ENCODE measurements around the gene LRR1.
"Not testable (repeated sequence)": the region's sequence is repeated elsewhere in the genome, so short reads cannot be mapped to it uniquely, and the experiment has no call there.

LRR1 gene

GRCh38 chr14:49598485-49599300 lies at the start of gene LRR1:
Gene LRR1, plus strand, starts transcription at chr14:49598940. Its CDS starts 81 bp downstream, at chr14:49599021.
- peak; percentile 19 for DNase-seq

GRCh38 chr14:49549446-49549845 lies 49.3 kb upstream of the LRR1 start:
- DNase-seq, result no peak

- DNase-seq, result no peak
Observed at GRCh38 chr14:49549881-49550280, 48.9 kb upstream of the LRR1 start.

DNA sequence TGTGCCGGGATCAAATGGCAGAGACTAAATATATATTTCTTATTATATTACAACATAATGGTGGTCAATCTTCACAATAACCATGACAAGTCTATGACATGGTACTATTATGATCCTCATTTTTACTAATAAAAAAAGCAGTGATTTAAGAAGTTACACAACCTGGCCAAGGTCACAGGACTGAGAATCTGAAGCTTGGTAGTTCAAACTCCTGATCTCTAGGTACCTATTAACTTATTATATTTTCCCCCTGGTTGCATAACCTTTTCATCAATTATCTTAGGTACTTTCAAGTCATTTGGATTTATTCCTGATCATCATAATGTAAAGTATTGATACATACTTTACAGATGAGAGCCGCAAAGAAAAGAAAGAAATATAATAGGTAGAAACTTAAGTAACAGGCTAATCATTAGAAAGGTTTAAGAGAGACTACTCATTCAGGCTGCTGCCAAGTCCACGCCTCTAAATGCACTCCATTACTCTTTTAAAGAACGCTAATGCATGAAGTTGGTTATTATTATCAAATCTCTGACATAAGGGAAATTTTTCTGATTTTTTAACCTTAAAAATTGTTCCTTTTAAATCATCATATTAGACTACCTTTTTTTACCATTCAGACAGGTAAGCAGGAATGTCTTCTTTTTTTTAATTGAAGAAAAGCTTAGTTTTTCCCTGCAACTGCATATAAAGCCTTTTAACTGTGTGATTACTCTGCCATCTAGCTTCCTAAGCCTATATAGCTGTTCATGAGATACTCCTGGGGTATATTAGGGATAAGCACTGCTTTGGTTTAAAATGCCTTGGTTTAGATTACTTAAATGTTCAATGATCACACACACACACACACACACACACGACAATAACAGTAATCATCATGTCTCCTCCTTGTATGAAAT lies 48.2 kb upstream of the LRR1 start:
- no peak for DNase-seq

- no peak for DNase-seq
Observed at GRCh38 chr14:49551569-49551968, 47.2 kb upstream of the LRR1 start.

DNA sequence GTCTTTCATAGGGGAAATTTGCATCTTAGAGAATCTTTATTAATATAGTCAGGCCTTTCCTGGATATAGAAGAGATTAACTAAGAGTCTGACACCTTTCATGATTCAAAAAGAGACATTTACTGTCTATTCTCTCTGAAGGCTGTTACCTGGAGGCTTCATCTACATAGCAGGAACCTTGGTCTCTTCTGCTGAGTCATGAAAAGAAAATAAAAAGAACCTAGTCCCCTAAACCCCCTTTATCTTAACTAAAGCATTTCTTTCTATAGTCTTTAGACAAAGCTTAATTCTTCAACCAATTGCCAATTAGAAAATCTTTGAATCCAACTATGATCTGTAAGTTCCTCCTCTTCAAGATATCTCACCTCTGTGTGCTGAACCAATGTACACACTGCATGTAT lies 45.6 kb upstream of the LRR1 start:
- no peak for DNase-seq

- no peak for DNase-seq
Observed at GRCh38 chr14:49553892-49554291, 44.8 kb upstream of the LRR1 start.

- no peak for DNase-seq
Observed at GRCh38 chr14:49559979-49560768, 38.6 kb upstream of the LRR1 start.

DNA sequence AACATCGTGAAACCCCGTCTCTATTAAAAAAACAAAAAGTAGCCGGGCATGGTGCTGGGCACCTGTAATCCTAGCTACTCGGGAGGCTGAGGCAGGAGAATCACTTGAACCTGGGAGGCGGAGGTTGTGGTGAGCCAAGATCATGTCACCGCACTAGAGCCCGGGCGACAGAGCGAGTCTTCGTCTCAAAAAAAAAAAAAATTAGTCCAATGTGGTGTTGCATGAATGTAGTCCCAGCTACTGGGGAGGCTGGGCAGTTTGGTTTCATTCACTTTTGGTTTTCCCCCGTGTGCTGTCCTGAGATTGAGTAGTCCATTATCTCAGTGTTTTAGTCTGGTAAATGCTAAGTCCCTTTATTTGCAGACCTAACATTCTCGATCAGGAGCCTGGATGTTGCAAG lies 32.0 kb upstream of the LRR1 start:
- no peak for DNase-seq

DNA sequence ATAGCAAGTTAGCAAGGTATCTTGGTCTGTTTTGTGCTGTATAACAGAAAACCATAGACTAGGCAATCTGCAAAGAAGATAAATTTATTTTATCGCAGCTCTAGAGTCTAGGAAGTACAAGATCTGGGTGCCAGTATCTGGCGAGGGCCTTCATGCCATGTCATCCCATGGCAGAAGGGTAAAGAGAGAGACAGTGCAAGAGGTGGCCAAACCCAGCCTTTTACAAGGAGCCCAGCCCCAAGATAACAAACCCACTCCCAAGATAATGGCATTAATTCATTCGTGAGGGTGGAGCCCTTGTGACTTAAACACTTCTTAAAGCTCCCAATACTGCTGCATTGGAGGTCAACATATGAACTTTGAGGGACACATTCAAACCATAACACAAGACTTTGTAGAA lies 29.5 kb upstream of the LRR1 start:
- DNase-seq, result no peak

DNA sequence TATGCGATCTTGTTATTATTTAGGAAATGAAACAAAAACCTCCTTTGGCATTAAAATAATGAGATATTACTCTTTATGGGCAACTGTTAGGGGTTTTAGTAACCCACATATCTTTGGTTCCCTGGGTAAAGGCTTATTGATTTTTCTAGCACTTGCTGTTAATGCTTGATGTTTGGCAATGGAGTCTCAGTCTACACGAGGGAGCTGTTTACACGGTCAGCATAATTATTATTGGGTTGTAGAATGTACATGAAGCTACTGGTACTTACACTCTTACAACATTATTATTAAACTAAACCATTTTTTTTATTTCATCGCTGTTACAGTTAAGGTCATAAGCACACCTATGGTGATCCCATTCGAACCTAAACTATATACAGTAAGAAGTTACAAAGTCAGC lies 24.7 kb upstream of the LRR1 start:
- DNase-seq, result no peak

DNA sequence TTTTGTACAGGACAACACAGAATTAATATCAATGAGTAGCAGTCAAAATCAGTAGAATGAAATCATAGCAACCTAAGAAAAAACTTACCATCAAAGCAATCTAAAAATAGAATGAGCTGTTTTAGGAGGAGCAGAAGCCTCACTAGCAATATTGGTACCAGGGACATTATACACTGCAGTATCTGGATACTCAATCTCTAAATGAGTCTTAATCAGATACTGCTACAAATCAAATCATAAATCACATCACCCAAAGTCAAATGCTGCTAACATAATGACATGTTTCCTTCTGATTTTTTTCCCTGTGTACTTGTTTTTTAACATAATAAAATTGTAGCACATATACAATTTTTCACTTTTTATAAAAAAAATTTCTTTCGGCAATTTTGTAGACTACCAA lies 20.6 kb upstream of the LRR1 start:
- no peak for DNase-seq

GRCh38 chr14:49579841-49580240 lies 18.9 kb upstream of the LRR1 start:
- DNase-seq, result no peak

DNA sequence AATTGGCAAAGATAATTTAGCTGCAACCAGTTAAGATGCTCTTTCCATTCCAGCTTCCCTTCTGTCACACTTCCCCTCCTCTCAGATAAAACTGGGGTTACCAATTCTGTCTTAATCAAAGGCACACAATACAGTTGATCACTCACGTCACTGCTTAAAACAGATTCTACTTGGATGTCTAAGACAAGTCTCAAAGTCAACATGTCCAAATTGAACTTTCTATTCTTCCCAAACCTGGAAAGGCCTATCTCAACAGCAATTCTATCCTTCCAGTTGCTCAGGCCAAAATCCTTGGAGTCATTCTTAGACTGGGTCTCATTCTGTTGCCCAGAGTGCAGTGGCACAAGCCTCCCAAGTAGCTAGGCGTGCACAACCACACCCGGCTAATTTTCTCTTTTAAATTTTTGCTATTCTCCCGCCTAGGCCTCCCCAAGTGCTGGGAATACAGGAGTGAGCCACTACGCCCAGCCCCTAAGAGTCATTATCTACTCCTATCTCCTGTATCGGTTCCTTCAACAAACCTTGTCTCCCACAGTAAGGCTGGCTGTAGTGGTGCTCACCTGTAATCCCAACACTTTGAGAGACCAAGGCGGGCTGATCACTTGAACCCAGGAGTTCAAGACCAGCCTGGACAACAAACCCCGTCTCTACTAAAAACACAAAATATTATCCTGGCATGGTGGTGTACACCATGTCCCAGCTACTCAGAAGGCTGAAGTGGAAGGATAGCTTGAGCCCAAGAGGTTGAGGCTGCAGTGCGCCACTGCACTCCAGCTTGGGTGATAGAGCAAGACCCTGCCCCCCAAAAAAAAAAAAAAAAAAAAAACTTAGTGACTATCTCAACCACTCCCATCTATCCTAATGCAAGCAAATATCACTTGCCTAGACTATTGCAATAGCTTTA lies 17.3 kb upstream of the LRR1 start:
- no peak for DNase-seq

- DNase-seq, result no peak
Observed at GRCh38 chr14:49582113-49582977, 16.4 kb upstream of the LRR1 start.

DNA sequence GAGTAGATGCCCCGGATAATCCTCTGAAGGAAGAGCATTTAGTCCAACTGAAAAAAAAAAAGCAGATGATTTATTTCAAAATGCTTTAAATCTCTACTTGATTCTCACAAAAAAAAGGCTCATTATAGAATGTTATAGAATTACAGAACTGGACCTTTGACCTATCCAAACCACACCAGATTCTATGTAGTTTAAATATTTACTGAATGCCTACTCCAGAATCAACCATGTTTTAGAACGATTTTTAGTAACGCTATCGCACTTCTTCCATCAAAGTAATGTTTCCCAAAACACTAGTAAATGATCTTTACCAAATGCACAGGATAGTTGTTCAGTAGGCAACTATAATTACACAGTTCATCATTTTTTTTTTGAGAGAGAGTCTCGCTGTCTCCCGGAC lies 15.1 kb upstream of the LRR1 start:
- DNase-seq, result no peak

GRCh38 chr14:49584058-49584457 lies 14.7 kb upstream of the LRR1 start:
- no peak for DNase-seq

DNA sequence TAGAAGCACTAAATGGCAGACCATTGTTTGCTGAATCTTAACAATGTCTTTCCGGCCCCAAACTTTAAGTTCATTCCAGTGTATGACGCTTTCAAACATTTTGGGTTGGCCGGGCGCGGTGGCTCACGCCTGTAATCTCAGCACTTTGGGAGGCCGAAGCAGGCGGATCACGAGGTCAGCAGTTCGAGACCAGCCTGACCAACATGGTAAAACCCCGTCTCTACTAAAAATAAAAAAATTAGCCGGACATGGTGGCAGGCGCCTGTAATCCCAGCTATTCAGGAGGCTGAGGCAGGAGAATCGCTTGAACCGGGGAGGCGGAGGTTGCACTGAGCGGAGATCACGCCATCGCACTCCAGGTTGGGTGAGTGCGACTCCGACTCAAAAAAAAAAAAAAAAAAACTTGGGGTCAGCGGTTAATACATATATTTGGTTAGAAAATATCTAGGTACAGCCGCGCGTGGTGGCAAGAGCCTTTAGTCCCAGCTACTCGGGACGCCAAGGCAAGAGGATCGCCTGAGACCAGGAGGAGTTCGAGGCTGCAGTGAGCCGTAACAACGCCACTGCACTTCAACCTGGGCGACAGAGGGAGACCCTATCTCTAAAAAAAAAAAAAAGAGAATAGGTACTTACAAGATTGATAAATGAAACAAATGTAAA lies 13.6 kb upstream of the LRR1 start:
- not testable (repeated sequence) for DNase-seq

- DNase-seq, result no peak
Observed at GRCh38 chr14:49585803-49586672, 12.7 kb upstream of the LRR1 start, which contains the start of gene RPS29. Gene RPS29, minus strand, starts transcription at chr14:49586380. Its CDS starts 34 bp downstream, at chr14:49586346.
